NCI-H82 treated with DMSO at 0.1 percent for 48 hours (cell line): ENCODE measurements around the gene OR56A5.

ENCODE experiments used
- DNase-seq: peaks from one replicate; lab custom pipeline; 2025; ENCODE audit not compliant: unreplicated experiment; lab: John Stamatoyannopoulos, UW

OR56A5 gene

GRCh38 chr11:5933116-5933515 is 35.2 kb downstream of the OR56A5 start:
- no peak for DNase-seq

- no peak for DNase-seq
Measured at GRCh38 chr11:5932671-5933070, 35.6 kb downstream of the OR56A5 start.

DNA sequence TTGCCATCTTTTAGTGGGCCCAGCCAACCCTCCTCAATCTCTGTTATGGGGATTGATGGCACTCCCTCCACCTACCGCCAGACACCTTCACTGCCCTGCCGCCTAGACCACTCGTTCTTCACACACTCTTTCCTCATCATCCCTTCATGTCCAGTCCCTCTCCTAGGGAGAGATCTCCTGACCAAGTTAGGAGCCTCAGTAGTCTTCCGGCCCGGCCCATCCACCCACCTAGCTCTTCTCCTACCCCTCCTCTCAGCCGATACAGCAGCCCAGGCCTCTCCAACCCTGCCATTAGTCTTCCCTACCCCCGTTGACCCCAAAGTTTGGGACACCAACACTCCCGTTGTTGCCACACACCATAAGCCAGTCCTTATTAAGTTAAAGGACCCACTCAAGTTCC is 37.2 kb downstream of the OR56A5 start:
- DNase-seq = no peak

DNA sequence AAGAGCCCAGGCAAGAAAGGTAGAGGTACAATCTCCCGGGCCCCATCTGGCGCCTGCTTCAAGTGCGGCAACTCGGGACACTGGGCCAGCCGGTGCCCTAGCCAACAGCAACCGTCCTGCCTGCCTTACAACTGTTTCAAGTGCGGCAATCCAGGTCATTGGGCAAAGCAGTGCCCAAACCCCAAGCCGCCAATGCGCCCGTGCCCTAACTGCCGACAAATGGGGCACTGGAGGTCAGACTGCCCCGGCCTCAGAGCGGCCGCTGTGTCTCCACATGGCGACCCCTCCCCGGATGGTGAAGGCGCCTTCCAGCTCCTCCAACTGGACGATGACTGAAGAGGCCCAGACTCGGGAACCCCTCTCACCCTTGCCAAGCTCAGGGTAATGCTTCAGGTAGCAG is 37.7 kb downstream of the OR56A5 start:
- no peak for DNase-seq

- no peak for DNase-seq
Measured at GRCh38 chr11:5929571-5930368, 38.5 kb downstream of the OR56A5 start.

DNA sequence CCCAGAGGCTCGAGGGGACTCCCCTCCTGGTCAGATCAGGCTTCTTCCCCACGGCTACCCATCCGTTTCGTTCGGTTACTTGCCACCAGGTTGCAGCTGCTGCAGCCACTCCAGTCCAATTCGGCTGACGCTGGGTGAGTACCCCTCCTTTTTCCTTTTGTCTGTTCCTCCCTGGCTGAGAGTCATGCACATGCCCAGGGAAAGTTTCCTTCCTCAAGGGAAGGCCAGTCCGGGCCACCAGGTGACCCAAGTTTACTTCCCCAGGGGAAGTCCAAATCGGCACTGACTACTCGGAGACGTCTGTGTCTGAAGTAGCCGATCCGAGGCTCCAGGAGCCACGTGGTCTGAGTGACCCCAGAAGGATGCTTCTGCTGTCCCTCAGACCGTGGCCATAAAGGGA is 39.5 kb downstream of the OR56A5 start:
- DNase-seq = no peak

- DNase-seq = no peak
Measured at GRCh38 chr11:5928271-5928670, 40.0 kb downstream of the OR56A5 start.

GRCh38 chr11:5923794-5924193 is 44.5 kb downstream of the OR56A5 start:
- no peak for DNase-seq

GRCh38 chr11:5923427-5923776 is 44.9 kb downstream of the OR56A5 start:
- DNase-seq = no peak

DNA sequence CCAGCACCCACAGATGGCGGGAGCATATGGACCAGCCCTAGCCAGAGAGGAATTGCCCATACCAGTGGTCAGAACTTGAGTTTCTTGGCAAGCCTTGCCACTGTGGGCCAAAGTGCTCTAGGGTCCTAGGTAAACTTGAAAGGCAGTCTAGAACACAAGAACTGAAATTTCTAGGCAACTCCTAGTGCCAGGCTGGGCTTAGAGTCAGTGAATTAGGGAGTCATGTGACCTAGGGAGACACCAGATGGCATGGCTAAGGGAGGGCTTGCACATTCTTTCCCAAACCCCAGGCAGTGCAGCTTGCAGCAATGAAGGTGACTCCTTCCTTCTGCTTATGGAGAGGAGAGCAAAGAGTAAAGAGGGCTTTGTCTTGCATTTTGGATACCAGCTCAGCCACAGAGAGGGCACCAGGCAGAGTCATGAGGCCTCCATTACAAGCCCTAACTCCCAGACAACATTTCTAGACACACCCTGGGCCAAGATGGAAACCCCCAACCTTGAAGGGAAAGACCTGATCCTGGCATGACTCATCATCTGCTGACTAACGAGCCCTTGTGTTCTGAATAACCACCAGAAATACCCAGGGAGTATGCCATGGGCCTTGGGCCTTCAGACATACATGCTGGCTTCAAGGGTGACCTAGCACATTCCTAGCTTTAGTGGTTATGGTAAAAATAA is 45.4 kb downstream of the OR56A5 start:
- no peak for DNase-seq
